Lower leg skin (tissue), 4 donors: ENCODE measurements around the gene BRD7. TPM values are rescaled to one million over a fixed set of nuclear protein-coding genes. Genes with fewer than 3 reads are reported as not detected.

ENCODE experiments used
- DNase-seq, 2 donors: peaks; one replicate each; pipeline ENCODE4 v3.0.0-alpha.2; 2019; ENCODE audit warnings: low spot score in 2 of 2
- H3K4me3 ChIP-seq: fragments of 200-600 bp; sonication (generic); 2 replicates; pipeline ENCODE4 v1.5.1; 2017; ENCODE audit warnings: mild to moderate bottlenecking, low read depth; ENCODE audit not compliant: poor library complexity, severe bottlenecking
- CTCF ChIP-seq, 3 donors: fragments of 450-650 bp; IDR thresholded peaks; one replicate each; pipeline ENCODE4 v1.5.1; 2016; ENCODE audit warnings: antibody characterized with exemption in 3 of 3, mild to moderate bottlenecking in 3 of 3, moderate library complexity in 2 of 3
- POLR2A ChIP-seq, 2 donors: fragments of 450-650 bp; IDR thresholded peaks; one replicate each; pipeline ENCODE4 v1.6.1; 2016 to 2017; ENCODE audit warnings: antibody characterized with exemption in 2 of 2, mild to moderate bottlenecking in 1 of 2, moderate library complexity in 1 of 2
- WGBS, 2 donors: methylation state at CpG; one replicate each; pipeline ENCODE4 v1.1.5; 2018; 5-methylcytosine and 5-hydroxymethylcytosine counted together
- intact Hi-C: fragments of 100-400 bp; cut with DNase I; formaldehyde crosslinking; loops from one replicate; pipeline ENCODE4 v1.15.0; 2023; ENCODE audit warnings: low total_unique reads
- total RNA-seq, 4 donors: library from RNA; depleted of rRNA; stranded (reverse); fragments of >200 nt; gene quantifications; one replicate each; pipeline ENCODE4 v1.1.0, GENCODE V29; 2016

Gene BRD7
- total RNA-seq, 4 donors from 2014 or later, result 48.6 to 86.3 (median 52.0) TPM

- WGBS, 2 donors, result 89 to 92% methylated on average over 12 of the region's 12 CpGs
- intact Hi-C loops, result no loop called here
- no peak for TF ChIP-seq CTCF (IDR thresholded peaks at IDR 0.05)
- TF ChIP-seq POLR2A (IDR thresholded peaks at IDR 0.05), result no peak
- no peak overlapping the region for H3K4me3 ChIP-seq
- no peak for DNase-seq
Measured at GRCh38 chr16:50269769-50270509, 98.8 kb downstream of the BRD7 start.

GRCh38 chr16:50269061-50269705 is 99.6 kb downstream of the BRD7 start:
- no peak overlapping the region for H3K4me3 ChIP-seq
- DNase-seq, result no peak
- 93 to 94% methylated on average over 13 of the region's 13 CpGs for WGBS, 2 donors
- no peak for TF ChIP-seq POLR2A (IDR thresholded peaks at IDR 0.05)
- no peak for TF ChIP-seq CTCF (IDR thresholded peaks at IDR 0.05)
- intact Hi-C loops, result no loop called here

GRCh38 chr16:50268352-50268751 is 100.4 kb downstream of the BRD7 start:
- no peak for DNase-seq
- no peak overlapping the region for H3K4me3 ChIP-seq
- no peak for TF ChIP-seq CTCF (IDR thresholded peaks at IDR 0.05)
- no peak for TF ChIP-seq POLR2A (IDR thresholded peaks at IDR 0.05)
- WGBS, 2 donors, result 68 to 84% methylated on average over 5 of the region's 5 CpGs
- intact Hi-C loops, result no loop called here

- H3K4me3 ChIP-seq, result no peak overlapping the region
- intact Hi-C loops, result no loop called here
- no peak for DNase-seq
- no peak for TF ChIP-seq POLR2A (IDR thresholded peaks at IDR 0.05)
- no peak for TF ChIP-seq CTCF (IDR thresholded peaks at IDR 0.05)
- WGBS, 2 donors, result 59 to 70% methylated on average over 3 of the region's 3 CpGs
Measured at GRCh38 chr16:50267651-50268050, 101.1 kb downstream of the BRD7 start.

- WGBS, 2 donors, result 73 to 80% methylated on average over 8 of the region's 8 CpGs
- TF ChIP-seq POLR2A (IDR thresholded peaks at IDR 0.05) (no peak), CTCF (IDR thresholded peaks at IDR 0.05) (no peak)
- intact Hi-C loops, result no loop called here
- no peak overlapping the region for H3K4me3 ChIP-seq
- no peak for DNase-seq
Measured at GRCh38 chr16:50267151-50267631, 101.6 kb downstream of the BRD7 start.
